MM.1S (cell line): ENCODE measurements around the gene TXNDC9.

Experiments used
- DNase-seq: peaks from one replicate; pipeline ENCODE4 v3.0.0-alpha.2; 2015
- H2AFZ ChIP-seq: fragments of 300-600 bp; sonication (generic); 2 replicates; pipeline ENCODE4 v1.6.0; 2016; ENCODE audit warnings: antibody characterized with exemption, low read length
- H3F3A ChIP-seq: fragments of 300-600 bp; sonication (generic); 2 replicates; pipeline ENCODE4 v1.6.1; 2016; ENCODE audit warnings: mild to moderate bottlenecking, antibody characterized with exemption, low read length, moderate library complexity, mixed read lengths; ENCODE audit not compliant: insufficient read depth
- H3K27ac ChIP-seq: fragments of 300-600 bp; sonication (generic); 2 replicates; pipeline ENCODE4 v1.5.1; 2016; ENCODE audit warnings: mild to moderate bottlenecking, low read length
- H3K27me3 ChIP-seq: fragments of 300-600 bp; sonication (generic); replicated peaks from 2 replicates; pipeline ENCODE4 v1.6.0; 2016; ENCODE audit warnings: low read length; ENCODE audit not compliant: insufficient read depth
- H3K36me3 ChIP-seq: fragments of 300-600 bp; sonication (generic); replicated peaks from 2 replicates; pipeline ENCODE4 v1.6.1; 2016; ENCODE audit warnings: mild to moderate bottlenecking, low read length, mixed read lengths; ENCODE audit not compliant: insufficient read depth
- H3K4me1 ChIP-seq: fragments of 300-600 bp; sonication (generic); 2 replicates; pipeline ENCODE4 v1.6.1; 2016; ENCODE audit warnings: low read length, mixed read lengths
- H3K4me2 ChIP-seq: fragments of 300-600 bp; sonication (generic); 2 replicates; pipeline ENCODE4 v1.6.0; 2016; ENCODE audit warnings: low read depth, low read length
- H3K4me3 ChIP-seq: fragments of 300-600 bp; sonication (generic); 2 replicates; pipeline ENCODE4 v1.5.1; 2016; ENCODE audit warnings: low read length, mixed read lengths
- H3K79me2 ChIP-seq: fragments of 300-600 bp; sonication (generic); 2 replicates; pipeline ENCODE4 v1.6.1; 2016; ENCODE audit warnings: mixed run types, low read length, mixed read lengths
- H3K9ac ChIP-seq: fragments of 300-600 bp; sonication (generic); 2 replicates; pipeline ENCODE4 v1.6.1; 2016; ENCODE audit warnings: low read length, mixed read lengths
- H3K9me2 ChIP-seq: fragments of 300-600 bp; sonication (generic); replicated peaks from 2 replicates; pipeline ENCODE4 v1.6.1; 2016; ENCODE audit warnings: mild to moderate bottlenecking, low read length, mixed read lengths; ENCODE audit not compliant: insufficient read depth
- H3K9me3 ChIP-seq: fragments of 300-600 bp; sonication (generic); replicated peaks from 2 replicates; pipeline ENCODE4 v1.6.1; 2016; ENCODE audit warnings: mild to moderate bottlenecking, low read length, mixed read lengths; ENCODE audit not compliant: insufficient read depth
- H4K20me1 ChIP-seq: fragments of 300-600 bp; sonication (generic); 2 replicates; pipeline ENCODE4 v1.6.1; 2016; ENCODE audit warnings: mild to moderate bottlenecking, low read length, moderate library complexity, mixed read lengths; ENCODE audit not compliant: insufficient read depth
- EZH2 ChIP-seq: fragments of 300-600 bp; sonication (generic); optimal IDR thresholded peaks from 2 replicates; pipeline ENCODE3; 2017; ENCODE audit warnings: low read depth, mild to moderate bottlenecking, antibody characterized with exemption, low read length, mixed read lengths
- EZH2phosphoT487 ChIP-seq: fragments of 300-600 bp; sonication (generic); IDR thresholded peaks from 2 replicates; pipeline ENCODE4 v1.6.1; 2018; ENCODE audit warnings: antibody characterized with exemption, low read length
- TF ChIP-seq, protein P1 (sequence below): fragments of 300-600 bp; sonication (generic); IDR thresholded peaks from 2 replicates; pipeline ENCODE4 v1.5.1; 2016; ENCODE audit warnings: antibody characterized with exemption, low read length, mixed read lengths

TXNDC9 gene

GRCh38 chr2:99335911-99336803 is at the start of gene TXNDC9:
Gene TXNDC9, minus strand, starts transcription at chr2:99336333. Its CDS starts 3,123 bp downstream, at chr2:99333210.
- Histone ChIP-seq H4K20me1 (peaks cover 12% of the 10 kb centered on the region), H3K9me3 (no peaks in the 10 kb centered on the region), H3K9me2 (no peaks in the 10 kb centered on the region), H3K27me3 (no peaks in the 10 kb centered on the region), H3K4me1 (no peaks in the 10 kb centered on the region), H3F3A (peaks cover 24% of the 10 kb centered on the region), H3K27ac (peak within 1 kb of the TSS; percentile 90), H3K4me3 (peak within 1 kb of the TSS; percentile 96), H2AFZ (peak within 1 kb of the TSS; percentile 99), H3K79me2 (peaks cover 87% of the 10 kb centered on the region), H3K36me3 (peaks cover 8% of the 10 kb centered on the region), H3K4me2 (peak within 1 kb of the TSS; percentile 99), H3K9ac (peak within 1 kb of the TSS; percentile 93)
- TF ChIP-seq EZH2 (no peak), EZH2phosphoT487 (no peak)
- TF ChIP-seq, protein P1, sequence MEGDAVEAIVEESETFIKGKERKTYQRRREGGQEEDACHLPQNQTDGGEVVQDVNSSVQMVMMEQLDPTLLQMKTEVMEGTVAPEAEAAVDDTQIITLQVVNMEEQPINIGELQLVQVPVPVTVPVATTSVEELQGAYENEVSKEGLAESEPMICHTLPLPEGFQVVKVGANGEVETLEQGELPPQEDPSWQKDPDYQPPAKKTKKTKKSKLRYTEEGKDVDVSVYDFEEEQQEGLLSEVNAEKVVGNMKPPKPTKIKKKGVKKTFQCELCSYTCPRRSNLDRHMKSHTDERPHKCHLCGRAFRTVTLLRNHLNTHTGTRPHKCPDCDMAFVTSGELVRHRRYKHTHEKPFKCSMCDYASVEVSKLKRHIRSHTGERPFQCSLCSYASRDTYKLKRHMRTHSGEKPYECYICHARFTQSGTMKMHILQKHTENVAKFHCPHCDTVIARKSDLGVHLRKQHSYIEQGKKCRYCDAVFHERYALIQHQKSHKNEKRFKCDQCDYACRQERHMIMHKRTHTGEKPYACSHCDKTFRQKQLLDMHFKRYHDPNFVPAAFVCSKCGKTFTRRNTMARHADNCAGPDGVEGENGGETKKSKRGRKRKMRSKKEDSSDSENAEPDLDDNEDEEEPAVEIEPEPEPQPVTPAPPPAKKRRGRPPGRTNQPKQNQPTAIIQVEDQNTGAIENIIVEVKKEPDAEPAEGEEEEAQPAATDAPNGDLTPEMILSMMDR: no peak
- peak; percentile 99 for DNase-seq

- H3K4me2 ChIP-seq: no peak overlapping the region
- H3K9me2 ChIP-seq: no peaks in the 10 kb centered on the region
- H3K4me1 ChIP-seq: peaks cover 23% of the 10 kb centered on the region
- H3K9ac ChIP-seq: no peak overlapping the region
- peaks cover 8% of the 10 kb centered on the region; the same call in 1 of the 2 replicates for H4K20me1 ChIP-seq
- TF ChIP-seq, protein P1: no peak
- TF ChIP-seq EZH2 (no peak), EZH2phosphoT487 (no peak)
- DNase-seq: no peak
- H3K36me3 ChIP-seq: peaks cover 16% of the 10 kb centered on the region; the same call in 1 of the 2 replicates
- H3K27me3 ChIP-seq: no peaks in the 10 kb centered on the region
- no peaks in the 10 kb centered on the region; the same call in 1 of the 2 replicates for H3K79me2 ChIP-seq
- H3K4me3 ChIP-seq: no peak overlapping the region
- H2AFZ ChIP-seq: no peak overlapping the region
- peaks cover 6% of the 10 kb centered on the region; the same call in 1 of the 2 replicates for H3F3A ChIP-seq
- no peak overlapping the region for H3K27ac ChIP-seq
- no peaks in the 10 kb centered on the region for H3K9me3 ChIP-seq
These were observed 46.0 kb upstream of the TXNDC9 start for GRCh38 chr2:99382143-99382542.

- no peaks in the 10 kb centered on the region for H3K9me2 ChIP-seq
- H3K9me3 ChIP-seq: no peaks in the 10 kb centered on the region
- H4K20me1 ChIP-seq: peaks cover 9% of the 10 kb centered on the region; the same call in 1 of the 2 replicates
- H3F3A ChIP-seq: peaks cover 6% of the 10 kb centered on the region; the same call in 1 of the 2 replicates
- H3K4me2 ChIP-seq: no peak overlapping the region
- H3K9ac ChIP-seq: no peak overlapping the region
- no peaks in the 10 kb centered on the region for H3K27me3 ChIP-seq
- TF ChIP-seq, protein P1: no peak
- TF ChIP-seq EZH2phosphoT487 (no peak), EZH2 (no peak)
- no peaks in the 10 kb centered on the region; the same call in 1 of the 2 replicates for H3K79me2 ChIP-seq
- H3K27ac ChIP-seq: no peak overlapping the region
- H2AFZ ChIP-seq: no peak overlapping the region
- DNase-seq: peak; percentile 10
- no peak overlapping the region for H3K4me3 ChIP-seq
- H3K4me1 ChIP-seq: peaks cover 26% of the 10 kb centered on the region
- peaks cover 20% of the 10 kb centered on the region; the same call in 1 of the 2 replicates for H3K36me3 ChIP-seq
These were observed 44.4 kb upstream of the TXNDC9 start for GRCh38 chr2:99380376-99381010.
